SK-N-SH (cell line): ENCODE results near the gene SPOP.

ENCODE experiments used
- ELF1 ChIP-seq: IDR thresholded peaks from 2 replicates; pipeline ENCODE4 v1.4.0; 2012
- EP300 ChIP-seq, 2 experiments: IDR thresholded peaks; 2 replicates each; pipeline versions ENCODE4 v1.4.0 to v1.6.1; 2012; ENCODE audit warnings: borderline replicate concordance in 1 of 2, low read depth in 1 of 2, low read length in 1 of 2
- FOXM1 ChIP-seq: IDR thresholded peaks from 2 replicates; pipeline ENCODE4 v1.4.0; 2012; ENCODE audit warnings: low read depth, mild to moderate bottlenecking
- POLR2AphosphoS5 ChIP-seq: IDR thresholded peaks from 2 replicates; pipeline ENCODE4 v1.6.1; 2012; ENCODE audit warnings: low read depth, low read length
- RFX5 ChIP-seq: IDR thresholded peaks from 2 replicates; pipeline ENCODE4 v1.6.1; 2012; ENCODE audit warnings: mild to moderate bottlenecking, improper control_type of control experiment, low read length
- TF ChIP-seq, protein P1 (sequence below): fragments of 200-600 bp; sonication (generic); IDR thresholded peaks from 2 replicates; pipeline ENCODE4 v1.6.1; 2017; ENCODE audit warnings: antibody characterized with exemption, mild to moderate bottlenecking, moderate library complexity
- TF ChIP-seq, protein P2 (sequence below): IDR thresholded peaks from 2 replicates; pipeline ENCODE4 v1.6.1; 2012; ENCODE audit warnings: mild to moderate bottlenecking, low read depth, low read length, moderate library complexity

DNA sequence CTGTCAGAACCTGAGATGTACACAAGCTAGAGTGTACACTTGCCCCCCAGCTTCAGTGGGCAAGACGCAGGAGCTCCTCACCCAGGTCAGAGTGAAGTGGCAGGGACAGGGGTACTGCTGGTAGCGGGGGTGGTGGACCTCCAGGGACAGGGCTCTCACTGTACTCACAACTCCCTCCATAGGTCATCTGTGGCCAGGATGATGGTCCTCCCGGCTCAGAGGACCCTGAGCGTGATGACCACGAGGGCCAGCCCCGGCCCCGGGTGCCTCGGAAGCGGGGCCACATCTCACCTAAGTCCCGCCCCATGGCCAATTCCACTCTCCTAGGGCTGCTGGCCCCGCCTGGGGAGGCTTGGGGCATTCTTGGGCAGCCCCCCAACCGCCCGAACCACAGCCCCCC lies 99.5 kb downstream of the SPOP start:
- TF ChIP-seq, protein P1, sequence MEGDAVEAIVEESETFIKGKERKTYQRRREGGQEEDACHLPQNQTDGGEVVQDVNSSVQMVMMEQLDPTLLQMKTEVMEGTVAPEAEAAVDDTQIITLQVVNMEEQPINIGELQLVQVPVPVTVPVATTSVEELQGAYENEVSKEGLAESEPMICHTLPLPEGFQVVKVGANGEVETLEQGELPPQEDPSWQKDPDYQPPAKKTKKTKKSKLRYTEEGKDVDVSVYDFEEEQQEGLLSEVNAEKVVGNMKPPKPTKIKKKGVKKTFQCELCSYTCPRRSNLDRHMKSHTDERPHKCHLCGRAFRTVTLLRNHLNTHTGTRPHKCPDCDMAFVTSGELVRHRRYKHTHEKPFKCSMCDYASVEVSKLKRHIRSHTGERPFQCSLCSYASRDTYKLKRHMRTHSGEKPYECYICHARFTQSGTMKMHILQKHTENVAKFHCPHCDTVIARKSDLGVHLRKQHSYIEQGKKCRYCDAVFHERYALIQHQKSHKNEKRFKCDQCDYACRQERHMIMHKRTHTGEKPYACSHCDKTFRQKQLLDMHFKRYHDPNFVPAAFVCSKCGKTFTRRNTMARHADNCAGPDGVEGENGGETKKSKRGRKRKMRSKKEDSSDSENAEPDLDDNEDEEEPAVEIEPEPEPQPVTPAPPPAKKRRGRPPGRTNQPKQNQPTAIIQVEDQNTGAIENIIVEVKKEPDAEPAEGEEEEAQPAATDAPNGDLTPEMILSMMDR, result no peak
- no peak for TF ChIP-seq POLR2AphosphoS5
- TF ChIP-seq, protein P2, sequence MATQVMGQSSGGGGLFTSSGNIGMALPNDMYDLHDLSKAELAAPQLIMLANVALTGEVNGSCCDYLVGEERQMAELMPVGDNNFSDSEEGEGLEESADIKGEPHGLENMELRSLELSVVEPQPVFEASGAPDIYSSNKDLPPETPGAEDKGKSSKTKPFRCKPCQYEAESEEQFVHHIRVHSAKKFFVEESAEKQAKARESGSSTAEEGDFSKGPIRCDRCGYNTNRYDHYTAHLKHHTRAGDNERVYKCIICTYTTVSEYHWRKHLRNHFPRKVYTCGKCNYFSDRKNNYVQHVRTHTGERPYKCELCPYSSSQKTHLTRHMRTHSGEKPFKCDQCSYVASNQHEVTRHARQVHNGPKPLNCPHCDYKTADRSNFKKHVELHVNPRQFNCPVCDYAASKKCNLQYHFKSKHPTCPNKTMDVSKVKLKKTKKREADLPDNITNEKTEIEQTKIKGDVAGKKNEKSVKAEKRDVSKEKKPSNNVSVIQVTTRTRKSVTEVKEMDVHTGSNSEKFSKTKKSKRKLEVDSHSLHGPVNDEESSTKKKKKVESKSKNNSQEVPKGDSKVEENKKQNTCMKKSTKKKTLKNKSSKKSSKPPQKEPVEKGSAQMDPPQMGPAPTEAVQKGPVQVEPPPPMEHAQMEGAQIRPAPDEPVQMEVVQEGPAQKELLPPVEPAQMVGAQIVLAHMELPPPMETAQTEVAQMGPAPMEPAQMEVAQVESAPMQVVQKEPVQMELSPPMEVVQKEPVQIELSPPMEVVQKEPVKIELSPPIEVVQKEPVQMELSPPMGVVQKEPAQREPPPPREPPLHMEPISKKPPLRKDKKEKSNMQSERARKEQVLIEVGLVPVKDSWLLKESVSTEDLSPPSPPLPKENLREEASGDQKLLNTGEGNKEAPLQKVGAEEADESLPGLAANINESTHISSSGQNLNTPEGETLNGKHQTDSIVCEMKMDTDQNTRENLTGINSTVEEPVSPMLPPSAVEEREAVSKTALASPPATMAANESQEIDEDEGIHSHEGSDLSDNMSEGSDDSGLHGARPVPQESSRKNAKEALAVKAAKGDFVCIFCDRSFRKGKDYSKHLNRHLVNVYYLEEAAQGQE, result no peak
- TF ChIP-seq ELF1, result no peak
- no peak for TF ChIP-seq FOXM1
- no peak for TF ChIP-seq EP300 (IDR thresholded peaks at IDR 0.05; ENCODE audit: borderline replicate concordance in 1 of 2, low read depth in 1 of 2, low read length in 1 of 2)
- TF ChIP-seq RFX5, result no peak
